GM23338 (cell line): ENCODE results near the gene TRIM44. TPM values are rescaled to one million over a fixed set of nuclear protein-coding genes. Genes with fewer than 3 reads are reported as not detected.

Experiments
- ATAC-seq: fragments of 200-7000 bp; cut with Tn5 transposase; 3 replicates; pipeline ENCODE4 v1.9.1; 2020
- DNase-seq: peaks from one replicate; pipeline ENCODE4 v3.0.0-alpha.2; 2015; ENCODE audit warnings: low spot score
- H2AFZ ChIP-seq: fragments of 200-600 bp; sonication (generic); 2 replicates; pipeline ENCODE4 v1.8.0; 2016; ENCODE audit warnings: antibody characterized with exemption, mild to moderate bottlenecking, moderate library complexity
- H3F3A ChIP-seq: fragments of 200-600 bp; sonication (generic); replicated peaks from 2 replicates; pipeline ENCODE4 v1.8.0; 2017; ENCODE audit warnings: antibody characterized with exemption, mixed run types, low read depth
- H3K27ac ChIP-seq: fragments of 200-600 bp; sonication (generic); 2 replicates; pipeline ENCODE4 v1.6.1; 2016; ENCODE audit warnings: low read depth
- H3K27me3 ChIP-seq: fragments of 200-600 bp; sonication (generic); 2 replicates; pipeline ENCODE4 v1.8.0; 2016; ENCODE audit warnings: mild to moderate bottlenecking, mixed run types, moderate library complexity; ENCODE audit not compliant: insufficient read depth
- H3K36me3 ChIP-seq: fragments of 200-600 bp; sonication (generic); 2 replicates; pipeline ENCODE4 v1.8.0; 2016; ENCODE audit warnings: mild to moderate bottlenecking; ENCODE audit not compliant: insufficient read depth
- H3K4me1 ChIP-seq: fragments of 200-600 bp; sonication (generic); 2 replicates; pipeline ENCODE4 v1.8.0; 2016; ENCODE audit warnings: mild to moderate bottlenecking, moderate library complexity; ENCODE audit not compliant: insufficient read depth
- H3K4me2 ChIP-seq: fragments of 200-600 bp; sonication (generic); 2 replicates; pipeline ENCODE4 v1.7.1; 2017; ENCODE audit warnings: mixed run types
- H3K4me3 ChIP-seq: fragments of 200-600 bp; sonication (generic); 2 replicates; pipeline ENCODE4 v1.6.1; 2016; ENCODE audit warnings: mixed run types
- H3K79me2 ChIP-seq: fragments of 200-600 bp; sonication (generic); replicated peaks from 2 replicates; pipeline ENCODE4 v1.8.0; 2017; ENCODE audit warnings: mild to moderate bottlenecking; ENCODE audit not compliant: insufficient read depth
- H3K9me2 ChIP-seq: fragments of 200-600 bp; sonication (generic); 2 replicates; pipeline ENCODE4 v1.8.0; 2017; ENCODE audit not compliant: insufficient read depth
- H4K20me1 ChIP-seq: fragments of 200-600 bp; sonication (generic); replicated peaks from 2 replicates; pipeline ENCODE4 v1.8.0; 2017; ENCODE audit warnings: mild to moderate bottlenecking; ENCODE audit not compliant: insufficient read depth
- H3K27ac Mint-ChIP-seq: 2 replicates; pipeline ENCODE4 v1.8.0; 2020; ENCODE audit warnings: inconsistent platforms, mild to moderate bottlenecking, moderate library complexity, mixed read lengths
- H3K27me3 Mint-ChIP-seq: 3 replicates; pipeline ENCODE4 v1.8.0; 2022; ENCODE audit warnings: low read depth, mild to moderate bottlenecking, moderate library complexity, mixed read lengths, inconsistent platforms; ENCODE audit not compliant: insufficient read depth, poor library complexity
- H3K36me3 Mint-ChIP-seq: 3 replicates; pipeline ENCODE4 v1.8.0; 2021; ENCODE audit warnings: low read depth, mild to moderate bottlenecking, inconsistent platforms, moderate library complexity, mixed read lengths
- H3K4me1 Mint-ChIP-seq: 3 replicates; pipeline ENCODE4 v1.8.0; 2020; ENCODE audit warnings: mild to moderate bottlenecking, inconsistent platforms, mixed read lengths
- H3K4me3 Mint-ChIP-seq: 3 replicates; pipeline ENCODE4 v1.8.0; 2021; ENCODE audit warnings: moderate library complexity, mild to moderate bottlenecking, inconsistent platforms, mixed read lengths
- H3K9me3 Mint-ChIP-seq: 3 replicates; pipeline ENCODE4 v1.8.0; 2020; ENCODE audit warnings: moderate library complexity, mild to moderate bottlenecking, inconsistent platforms, mixed read lengths
- CREB1 ChIP-seq: fragments of 250-450 bp; sonication (Bioruptor Pico); IDR thresholded peaks from 2 replicates; pipeline ENCODE4 v1.5.0; 2020; ENCODE audit warnings: low read depth, mild to moderate bottlenecking, moderate library complexity
- EZH2 ChIP-seq: fragments of 200-600 bp; sonication (generic); IDR thresholded peaks from one replicate; pipeline ENCODE4 v1.8.0; 2017; ENCODE audit warnings: antibody characterized with exemption, mild to moderate bottlenecking, low read depth; ENCODE audit not compliant: unreplicated experiment
- EZH2phosphoT487 ChIP-seq: fragments of 200-600 bp; sonication (generic); IDR thresholded peaks from one replicate; pipeline ENCODE4 v1.8.1; 2018; ENCODE audit warnings: antibody characterized with exemption; ENCODE audit not compliant: unreplicated experiment
- JUNB ChIP-seq: IDR thresholded peaks from one replicate; pipeline ENCODE4 v1.6.1; 2016; ENCODE audit warnings: antibody characterized with exemption; ENCODE audit not compliant: unreplicated experiment
- NANOG ChIP-seq: IDR thresholded peaks from 2 replicates; pipeline ENCODE4 v1.6.1; 2016; ENCODE audit warnings: antibody characterized with exemption, borderline replicate concordance
- POLR2AphosphoS5 ChIP-seq: IDR thresholded peaks from 2 replicates; pipeline ENCODE4 v1.6.1; 2016; ENCODE audit warnings: antibody characterized with exemption, low read depth
- STAT1 ChIP-seq: IDR thresholded peaks from one replicate; pipeline ENCODE4 v1.6.1; 2016; ENCODE audit warnings: antibody characterized with exemption; ENCODE audit not compliant: unreplicated experiment
- ZNF114 ChIP-seq: fragments of 250-450 bp; sonication (Bioruptor Pico); IDR thresholded peaks from 2 replicates; pipeline ENCODE4 v1.5.0; 2020; ENCODE audit warnings: mild to moderate bottlenecking, moderate library complexity
- ZNF331 ChIP-seq: fragments of 250-450 bp; sonication (Bioruptor Pico); IDR thresholded peaks from 2 replicates; pipeline ENCODE4 v1.5.0; 2020; ENCODE audit warnings: low read depth, mild to moderate bottlenecking, moderate library complexity
- polyA plus RNA-seq: library from polyadenylated mRNA; unstranded; fragments of >200 nt; fragmentation: Nextera tagmentation; extraction: Ambion mirVana; gene quantifications from 2 replicates; pipeline ENCODE4 v1.2.1, GENCODE V29; 2016
- total RNA-seq: library from RNA; depleted of rRNA; stranded (reverse); fragments of >200 nt; shearing (Covaris generic); gene quantifications from 2 replicates; pipeline ENCODE4 v1.2.3, GENCODE V29; 2014
- TF ChIP-seq, protein P1 (sequence below): IDR thresholded peaks from 2 replicates; pipeline ENCODE4 v1.6.1; 2016; ENCODE audit warnings: antibody characterized with exemption
- TF ChIP-seq, protein P2 (sequence below): IDR thresholded peaks from one replicate; pipeline ENCODE4 v1.6.1; 2018; ENCODE audit warnings: antibody characterized with exemption; ENCODE audit not compliant: unreplicated experiment
- TF ChIP-seq, protein P3 (sequence below), 2 experiments: fragments of 200-600 bp in 1 of 2; sonication (generic) in 1 of 2; conservative IDR thresholded peaks; 2 replicates each; pipeline versions ENCODE4 v1.5.1 to v1.6.1; 2016 to 2017; ENCODE audit warnings: antibody characterized with exemption in 2 of 2, low read depth in 2 of 2, mild to moderate bottlenecking in 2 of 2, moderate library complexity in 1 of 2
- TF ChIP-seq, protein P4 (sequence below): fragments of 250-450 bp; sonication (Bioruptor Pico); IDR thresholded peaks from 2 replicates; pipeline ENCODE4 v1.5.0; 2020; ENCODE audit warnings: mild to moderate bottlenecking, moderate library complexity

Gene TRIM44
- total and polyA plus RNA-seq, 2 experiments from 2014 or later: 10.3 to 10.4 TPM

- peaks cover 14% of the 10 kb centered on the region for H3K4me1 ChIP-seq
- H3K9me2 ChIP-seq: no peaks in the 10 kb centered on the region
- H3K79me2 ChIP-seq: no peaks in the 10 kb centered on the region
- no peak overlapping the region for H3K4me3 ChIP-seq
- DNase-seq: no peak
- no peak overlapping the region for H2AFZ ChIP-seq
- TF ChIP-seq ZNF331 (CRISPR knock-in tag): no peak
- TF ChIP-seq EZH2phosphoT487: no peak
- TF ChIP-seq JUNB: no peak
- TF ChIP-seq, protein P1, sequence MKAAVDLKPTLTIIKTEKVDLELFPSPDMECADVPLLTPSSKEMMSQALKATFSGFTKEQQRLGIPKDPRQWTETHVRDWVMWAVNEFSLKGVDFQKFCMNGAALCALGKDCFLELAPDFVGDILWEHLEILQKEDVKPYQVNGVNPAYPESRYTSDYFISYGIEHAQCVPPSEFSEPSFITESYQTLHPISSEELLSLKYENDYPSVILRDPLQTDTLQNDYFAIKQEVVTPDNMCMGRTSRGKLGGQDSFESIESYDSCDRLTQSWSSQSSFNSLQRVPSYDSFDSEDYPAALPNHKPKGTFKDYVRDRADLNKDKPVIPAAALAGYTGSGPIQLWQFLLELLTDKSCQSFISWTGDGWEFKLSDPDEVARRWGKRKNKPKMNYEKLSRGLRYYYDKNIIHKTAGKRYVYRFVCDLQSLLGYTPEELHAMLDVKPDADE: no peak
- TF ChIP-seq CREB1 (CRISPR knock-in tag): no peak
- TF ChIP-seq, protein P2, sequence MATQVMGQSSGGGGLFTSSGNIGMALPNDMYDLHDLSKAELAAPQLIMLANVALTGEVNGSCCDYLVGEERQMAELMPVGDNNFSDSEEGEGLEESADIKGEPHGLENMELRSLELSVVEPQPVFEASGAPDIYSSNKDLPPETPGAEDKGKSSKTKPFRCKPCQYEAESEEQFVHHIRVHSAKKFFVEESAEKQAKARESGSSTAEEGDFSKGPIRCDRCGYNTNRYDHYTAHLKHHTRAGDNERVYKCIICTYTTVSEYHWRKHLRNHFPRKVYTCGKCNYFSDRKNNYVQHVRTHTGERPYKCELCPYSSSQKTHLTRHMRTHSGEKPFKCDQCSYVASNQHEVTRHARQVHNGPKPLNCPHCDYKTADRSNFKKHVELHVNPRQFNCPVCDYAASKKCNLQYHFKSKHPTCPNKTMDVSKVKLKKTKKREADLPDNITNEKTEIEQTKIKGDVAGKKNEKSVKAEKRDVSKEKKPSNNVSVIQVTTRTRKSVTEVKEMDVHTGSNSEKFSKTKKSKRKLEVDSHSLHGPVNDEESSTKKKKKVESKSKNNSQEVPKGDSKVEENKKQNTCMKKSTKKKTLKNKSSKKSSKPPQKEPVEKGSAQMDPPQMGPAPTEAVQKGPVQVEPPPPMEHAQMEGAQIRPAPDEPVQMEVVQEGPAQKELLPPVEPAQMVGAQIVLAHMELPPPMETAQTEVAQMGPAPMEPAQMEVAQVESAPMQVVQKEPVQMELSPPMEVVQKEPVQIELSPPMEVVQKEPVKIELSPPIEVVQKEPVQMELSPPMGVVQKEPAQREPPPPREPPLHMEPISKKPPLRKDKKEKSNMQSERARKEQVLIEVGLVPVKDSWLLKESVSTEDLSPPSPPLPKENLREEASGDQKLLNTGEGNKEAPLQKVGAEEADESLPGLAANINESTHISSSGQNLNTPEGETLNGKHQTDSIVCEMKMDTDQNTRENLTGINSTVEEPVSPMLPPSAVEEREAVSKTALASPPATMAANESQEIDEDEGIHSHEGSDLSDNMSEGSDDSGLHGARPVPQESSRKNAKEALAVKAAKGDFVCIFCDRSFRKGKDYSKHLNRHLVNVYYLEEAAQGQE: no peak
- no peak for TF ChIP-seq POLR2AphosphoS5
- TF ChIP-seq, protein P3, sequence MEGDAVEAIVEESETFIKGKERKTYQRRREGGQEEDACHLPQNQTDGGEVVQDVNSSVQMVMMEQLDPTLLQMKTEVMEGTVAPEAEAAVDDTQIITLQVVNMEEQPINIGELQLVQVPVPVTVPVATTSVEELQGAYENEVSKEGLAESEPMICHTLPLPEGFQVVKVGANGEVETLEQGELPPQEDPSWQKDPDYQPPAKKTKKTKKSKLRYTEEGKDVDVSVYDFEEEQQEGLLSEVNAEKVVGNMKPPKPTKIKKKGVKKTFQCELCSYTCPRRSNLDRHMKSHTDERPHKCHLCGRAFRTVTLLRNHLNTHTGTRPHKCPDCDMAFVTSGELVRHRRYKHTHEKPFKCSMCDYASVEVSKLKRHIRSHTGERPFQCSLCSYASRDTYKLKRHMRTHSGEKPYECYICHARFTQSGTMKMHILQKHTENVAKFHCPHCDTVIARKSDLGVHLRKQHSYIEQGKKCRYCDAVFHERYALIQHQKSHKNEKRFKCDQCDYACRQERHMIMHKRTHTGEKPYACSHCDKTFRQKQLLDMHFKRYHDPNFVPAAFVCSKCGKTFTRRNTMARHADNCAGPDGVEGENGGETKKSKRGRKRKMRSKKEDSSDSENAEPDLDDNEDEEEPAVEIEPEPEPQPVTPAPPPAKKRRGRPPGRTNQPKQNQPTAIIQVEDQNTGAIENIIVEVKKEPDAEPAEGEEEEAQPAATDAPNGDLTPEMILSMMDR (conservative IDR thresholded peaks at IDR 0.05; ENCODE audit: low read depth in 2 of 2): no peak
- TF ChIP-seq NANOG: no peak
- TF ChIP-seq, protein P4, sequence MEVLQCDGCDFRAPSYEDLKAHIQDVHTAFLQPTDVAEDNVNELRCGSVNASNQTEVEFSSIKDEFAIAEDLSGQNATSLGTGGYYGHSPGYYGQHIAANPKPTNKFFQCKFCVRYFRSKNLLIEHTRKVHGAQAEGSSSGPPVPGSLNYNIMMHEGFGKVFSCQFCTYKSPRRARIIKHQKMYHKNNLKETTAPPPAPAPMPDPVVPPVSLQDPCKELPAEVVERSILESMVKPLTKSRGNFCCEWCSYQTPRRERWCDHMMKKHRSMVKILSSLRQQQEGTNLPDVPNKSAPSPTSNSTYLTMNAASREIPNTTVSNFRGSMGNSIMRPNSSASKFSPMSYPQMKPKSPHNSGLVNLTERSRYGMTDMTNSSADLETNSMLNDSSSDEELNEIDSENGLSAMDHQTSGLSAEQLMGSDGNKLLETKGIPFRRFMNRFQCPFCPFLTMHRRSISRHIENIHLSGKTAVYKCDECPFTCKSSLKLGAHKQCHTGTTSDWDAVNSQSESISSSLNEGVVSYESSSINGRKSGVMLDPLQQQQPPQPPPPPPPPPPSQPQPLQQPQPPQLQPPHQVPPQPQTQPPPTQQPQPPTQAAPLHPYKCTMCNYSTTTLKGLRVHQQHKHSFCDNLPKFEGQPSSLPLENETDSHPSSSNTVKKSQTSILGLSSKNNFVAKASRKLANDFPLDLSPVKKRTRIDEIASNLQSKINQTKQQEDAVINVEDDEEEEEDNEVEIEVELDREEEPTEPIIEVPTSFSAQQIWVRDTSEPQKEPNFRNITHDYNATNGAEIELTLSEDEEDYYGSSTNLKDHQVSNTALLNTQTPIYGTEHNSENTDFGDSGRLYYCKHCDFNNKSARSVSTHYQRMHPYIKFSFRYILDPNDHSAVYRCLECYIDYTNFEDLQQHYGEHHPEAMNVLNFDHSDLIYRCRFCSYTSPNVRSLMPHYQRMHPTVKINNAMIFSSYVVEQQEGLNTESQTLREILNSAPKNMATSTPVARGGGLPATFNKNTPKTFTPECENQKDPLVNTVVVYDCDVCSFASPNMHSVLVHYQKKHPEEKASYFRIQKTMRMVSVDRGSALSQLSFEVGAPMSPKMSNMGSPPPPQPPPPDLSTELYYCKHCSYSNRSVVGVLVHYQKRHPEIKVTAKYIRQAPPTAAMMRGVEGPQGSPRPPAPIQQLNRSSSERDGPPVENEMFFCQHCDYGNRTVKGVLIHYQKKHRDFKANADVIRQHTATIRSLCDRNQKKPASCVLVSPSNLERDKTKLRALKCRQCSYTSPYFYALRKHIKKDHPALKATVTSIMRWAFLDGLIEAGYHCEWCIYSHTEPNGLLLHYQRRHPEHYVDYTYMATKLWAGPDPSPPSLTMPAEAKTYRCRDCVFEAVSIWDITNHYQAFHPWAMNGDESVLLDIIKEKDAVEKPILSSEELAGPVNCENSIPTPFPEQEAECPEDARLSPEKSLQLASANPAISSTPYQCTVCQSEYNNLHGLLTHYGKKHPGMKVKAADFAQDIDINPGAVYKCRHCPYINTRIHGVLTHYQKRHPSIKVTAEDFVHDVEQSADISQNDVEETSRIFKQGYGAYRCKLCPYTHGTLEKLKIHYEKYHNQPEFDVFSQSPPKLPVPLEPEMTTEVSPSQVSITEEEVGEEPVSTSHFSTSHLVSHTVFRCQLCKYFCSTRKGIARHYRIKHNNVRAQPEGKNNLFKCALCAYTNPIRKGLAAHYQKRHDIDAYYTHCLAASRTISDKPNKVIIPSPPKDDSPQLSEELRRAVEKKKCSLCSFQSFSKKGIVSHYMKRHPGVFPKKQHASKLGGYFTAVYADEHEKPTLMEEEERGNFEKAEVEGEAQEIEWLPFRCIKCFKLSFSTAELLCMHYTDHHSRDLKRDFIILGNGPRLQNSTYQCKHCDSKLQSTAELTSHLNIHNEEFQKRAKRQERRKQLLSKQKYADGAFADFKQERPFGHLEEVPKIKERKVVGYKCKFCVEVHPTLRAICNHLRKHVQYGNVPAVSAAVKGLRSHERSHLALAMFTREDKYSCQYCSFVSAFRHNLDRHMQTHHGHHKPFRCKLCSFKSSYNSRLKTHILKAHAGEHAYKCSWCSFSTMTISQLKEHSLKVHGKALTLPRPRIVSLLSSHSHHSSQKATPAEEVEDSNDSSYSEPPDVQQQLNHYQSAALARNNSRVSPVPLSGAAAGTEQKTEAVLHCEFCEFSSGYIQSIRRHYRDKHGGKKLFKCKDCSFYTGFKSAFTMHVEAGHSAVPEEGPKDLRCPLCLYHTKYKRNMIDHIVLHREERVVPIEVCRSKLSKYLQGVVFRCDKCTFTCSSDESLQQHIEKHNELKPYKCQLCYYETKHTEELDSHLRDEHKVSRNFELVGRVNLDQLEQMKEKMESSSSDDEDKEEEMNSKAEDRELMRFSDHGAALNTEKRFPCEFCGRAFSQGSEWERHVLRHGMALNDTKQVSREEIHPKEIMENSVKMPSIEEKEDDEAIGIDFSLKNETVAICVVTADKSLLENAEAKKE (CRISPR knock-in tag): no peak
- TF ChIP-seq ZNF114 (CRISPR knock-in tag): no peak
- TF ChIP-seq EZH2: no peak
- TF ChIP-seq STAT1: no peak
- H3K27me3 Mint-ChIP-seq: peaks cover 12% of the 10 kb centered on the region
- peaks cover 21% of the 10 kb centered on the region for H3K27me3 ChIP-seq
- H3K4me2 ChIP-seq: no peak overlapping the region
- H4K20me1 ChIP-seq: no peaks in the 10 kb centered on the region
- H3K4me3 Mint-ChIP-seq: no peak overlapping the region
- H3K36me3 ChIP-seq: no peaks in the 10 kb centered on the region
- no peak overlapping the region for H3K27ac ChIP-seq
- no peak overlapping the region for H3K27ac Mint-ChIP-seq
- peaks cover 24% of the 10 kb centered on the region for H3K4me1 Mint-ChIP-seq
- H3F3A ChIP-seq: no peaks in the 10 kb centered on the region
- no peak for ATAC-seq
- H3K36me3 Mint-ChIP-seq: peaks cover 9% of the 10 kb centered on the region; the same call in 2 of the 3 replicates
- H3K9me3 Mint-ChIP-seq: peaks cover 6% of the 10 kb centered on the region
These were observed 38.3 kb upstream of the TRIM44 start for GRCh38 chr11:35624316-35624715.
